Lung (tissue), 12 donors: Measurements from ENCODE around the gene AKAP6. TPM values are rescaled to one million over a fixed set of nuclear protein-coding genes. Genes with fewer than 3 reads are reported as not detected.

Experiments
- ATAC-seq: fragments of 200-7000 bp; cut with Tn5 transposase; one replicate; pipeline ENCODE4 v1.9.1; 2020; ENCODE audit warnings: moderate number of reproducible peaks; ENCODE audit not compliant: insufficient read depth, low FRiP score
- DNase-seq, 3 donors: peaks; one replicate each; pipeline ENCODE4 v3.0.0-alpha.2; 2013 to 2017
- H3K27ac ChIP-seq, 2 donors: one replicate each; pipeline ENCODE4 v1.5.1; 2013; ENCODE audit warnings: mild to moderate bottlenecking in 2 of 2, moderate library complexity in 2 of 2, control low read depth in 1 of 2, inconsistent platforms in 1 of 2, low read depth in 1 of 2, low read length in 1 of 2
- H3K27me3 ChIP-seq, 3 donors: one replicate each; pipeline ENCODE4 v1.5.1; 2013; ENCODE audit warnings: low read length in 2 of 3; ENCODE audit not compliant: control insufficient read depth in 3 of 3, insufficient read depth in 3 of 3
- H3K36me3 ChIP-seq, 4 donors: one replicate each; pipeline ENCODE4 v1.5.1; 2013; ENCODE audit warnings: low read length in 4 of 4, mild to moderate bottlenecking in 1 of 4, moderate library complexity in 1 of 4; ENCODE audit not compliant: control insufficient read depth in 4 of 4, insufficient read depth in 4 of 4
- H3K4me1 ChIP-seq, 5 donors: one replicate each; pipeline ENCODE4 v1.5.1; 2013; ENCODE audit warnings: low read length in 5 of 5, mild to moderate bottlenecking in 2 of 5, moderate library complexity in 1 of 5; ENCODE audit not compliant: control insufficient read depth in 5 of 5, insufficient read depth in 5 of 5
- H3K4me3 ChIP-seq: one replicate; pipeline ENCODE4 v1.5.1; 2013; ENCODE audit warnings: mild to moderate bottlenecking, control low read depth, moderate library complexity
- H3K9ac ChIP-seq, 2 donors: one replicate each; pipeline ENCODE4 v1.5.1; 2013; ENCODE audit warnings: low read length in 2 of 2, control low read depth in 1 of 2; ENCODE audit not compliant: insufficient read depth in 1 of 2
- H3K9me3 ChIP-seq, 4 donors: one replicate each; pipeline ENCODE4 v1.5.1; 2013; ENCODE audit warnings: low read length in 3 of 4, mild to moderate bottlenecking in 1 of 4, moderate library complexity in 1 of 4; ENCODE audit not compliant: control insufficient read depth in 4 of 4, insufficient read depth in 3 of 4
- CTCF ChIP-seq: IDR thresholded peaks from 2 replicates; pipeline ENCODE4 v1.5.1; 2012; ENCODE audit warnings: mild to moderate bottlenecking; ENCODE audit errors: control extremely low read depth, extremely low read depth
- WGBS, 2 donors: extraction: QIAGEN DNeasy Blood & Tissue Kit; methylation state at CpG; one replicate each; pipeline ENCODE4 v1.1.7; 2013; 5-methylcytosine and 5-hydroxymethylcytosine counted together
- polyA plus RNA-seq, 2 donors: library from polyadenylated mRNA; stranded (reverse); fragments of 200-250 nt; gene quantifications; one replicate each; pipeline ENCODE4 v1.2.1, GENCODE V29; 2013
- total RNA-seq, 2 donors: library from RNA; depleted of rRNA in 1 of 2; stranded (reverse); fragments of >200 nt in 1 of 2; gene quantifications; one replicate each; pipeline ENCODE4 v1.2.1, GENCODE V29; 2014 to 2021
- donor health status: control.
- donor health status: control.
- donor health status: Bipolar disorder and iron deficiency.
- donor health status: healthy.
- donor health status: DM: yes; HTN: yes; CAD: no.

The AKAP6 gene
- total and polyA plus RNA-seq, 4 donors, result 1.5 to 27.1 (median 7.7) TPM

GRCh38 chr14:32443890-32444661 lies 115.0 kb downstream of the AKAP6 start:
- 92 to 97% methylated on average over 3 of the region's 3 CpGs for WGBS, 2 donors
- Histone ChIP-seq H3K9me3 (no peaks in the 10 kb centered on the region), H3K36me3 (no peaks in the 10 kb centered on the region), H3K27ac (no peak overlapping the region), H3K27me3 (no peaks in the 10 kb centered on the region), H3K4me3 (no peak overlapping the region), H3K9ac (no peak overlapping the region), H3K4me1 (peaks cover 0 to 16% (median 10%) of the 10 kb centered on the region in 5 donors)
- no peak for ATAC-seq
- TF ChIP-seq CTCF, result no peak
- DNase-seq, result no peak

- no peak overlapping the region for H3K9ac ChIP-seq
- no peak overlapping the region for H3K4me3 ChIP-seq
- H3K27me3 ChIP-seq, result no peaks in the 10 kb centered on the region
- H3K27ac ChIP-seq, result no peak overlapping the region
- peak in 2 of 3 donors; percentile 81 to 86 for DNase-seq
- H3K36me3 ChIP-seq, result no peaks in the 10 kb centered on the region
- no peaks in the 10 kb centered on the region for H3K9me3 ChIP-seq
- H3K4me1 ChIP-seq, result peaks cover 0 to 28% (median 12%) of the 10 kb centered on the region in 5 donors
- no peak for TF ChIP-seq CTCF
- 80 to 85% methylated on average over 3 of the region's 3 CpGs for WGBS, 2 donors
- ATAC-seq, result no peak
These were observed 118.3 kb downstream of the AKAP6 start for GRCh38 chr14:32447371-32447770.

- H3K36me3 ChIP-seq, result no peaks in the 10 kb centered on the region
- ATAC-seq (no peak), DNase-seq (no peak)
- H3K27ac ChIP-seq, result peak overlapping the region in 1 of 2 donors; percentile 45
- TF ChIP-seq CTCF, result no peak
- no peaks in the 10 kb centered on the region for H3K9me3 ChIP-seq
- H3K4me1 ChIP-seq, result peaks cover 0 to 28% (median 13%) of the 10 kb centered on the region in 5 donors
- H3K9ac ChIP-seq, result no peak overlapping the region
- no peak overlapping the region for H3K4me3 ChIP-seq
- H3K27me3 ChIP-seq, result no peaks in the 10 kb centered on the region
- WGBS, 2 donors, result 76 to 91% methylated on average over 1 of the region's 1 CpG
These were observed 120.5 kb downstream of the AKAP6 start for GRCh38 chr14:32449648-32450047.
